Stimulated activated CD8-positive, alpha-beta memory T cell treated with anti-CD3 and anti-CD28 coated beads, Interleukin-15, amount 100 ng/mL, for 4 hours (primary cell): Measurements from ENCODE around the gene UTRN.

Experiments used
- DNase-seq, 2 donors: peaks; one replicate each; pipeline ENCODE4 v3.0.0-alpha.2; 2020; ENCODE audit warnings: low read depth in 2 of 2

The UTRN gene

DNA sequence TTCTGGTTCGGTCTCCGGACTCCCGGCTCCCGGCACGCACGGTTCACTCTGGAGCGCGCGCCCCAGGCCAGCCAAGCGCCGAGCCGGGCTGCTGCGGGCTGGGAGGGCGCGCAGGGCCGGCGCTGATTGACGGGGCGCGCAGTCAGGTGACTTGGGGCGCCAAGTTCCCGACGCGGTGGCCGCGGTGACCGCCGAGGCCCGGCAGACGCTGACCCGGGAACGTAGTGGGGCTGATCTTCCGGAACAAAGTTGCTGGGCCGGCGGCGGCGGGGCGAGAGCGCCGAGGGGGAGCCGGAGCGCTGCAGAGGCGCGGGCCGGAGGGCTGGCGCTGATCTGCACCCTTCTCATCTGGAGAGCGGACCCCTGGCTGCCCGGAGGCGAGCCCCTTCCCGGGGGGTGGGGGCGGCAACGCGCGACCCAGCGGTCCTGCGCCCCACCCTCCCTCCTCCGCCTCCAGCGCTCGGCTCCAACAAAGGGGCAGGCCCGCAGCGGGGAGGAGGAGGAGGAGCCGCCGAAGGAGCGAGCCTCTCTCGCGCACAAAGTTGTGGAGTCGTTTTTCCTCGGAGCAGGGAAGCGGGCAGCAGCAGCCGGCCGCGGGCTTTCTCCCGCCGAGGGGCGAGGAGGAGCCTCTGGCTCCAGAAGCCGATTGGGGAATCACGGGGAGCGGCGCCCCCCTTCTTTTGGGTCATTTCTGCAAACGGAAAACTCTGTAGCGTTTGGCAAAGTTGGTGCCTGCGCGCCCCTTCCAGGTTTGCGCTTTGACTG, at the start of gene UTRN:
Gene UTRN, plus strand, starts transcription at position 553 of the 765 bp plus-strand sequence. CDS start 6,494 bp downstream, outside the sequence.
- DNase-seq, result peak in 1 of 2 donors; percentile 16

DNA sequence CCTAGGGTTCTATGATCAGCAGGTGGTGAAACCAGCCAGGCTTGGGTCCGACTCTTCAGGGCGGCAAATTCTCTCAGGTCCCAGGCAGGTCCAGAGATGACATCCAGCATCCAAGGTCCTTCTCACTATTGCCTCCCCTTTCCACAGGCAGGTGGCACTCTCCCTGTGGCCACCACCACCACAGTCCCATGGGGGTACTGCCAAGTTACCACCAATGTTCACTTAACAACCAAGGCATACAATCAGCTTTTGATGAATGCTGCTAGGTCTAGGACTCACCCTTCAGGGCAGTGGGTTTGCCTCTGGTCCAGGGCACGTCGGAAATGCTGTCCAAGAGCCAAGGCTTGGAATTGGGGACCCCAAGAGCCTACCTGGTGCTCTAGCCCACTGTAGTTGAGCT, 40.4 kb upstream of the UTRN start:
- DNase-seq, result no peak

DNA sequence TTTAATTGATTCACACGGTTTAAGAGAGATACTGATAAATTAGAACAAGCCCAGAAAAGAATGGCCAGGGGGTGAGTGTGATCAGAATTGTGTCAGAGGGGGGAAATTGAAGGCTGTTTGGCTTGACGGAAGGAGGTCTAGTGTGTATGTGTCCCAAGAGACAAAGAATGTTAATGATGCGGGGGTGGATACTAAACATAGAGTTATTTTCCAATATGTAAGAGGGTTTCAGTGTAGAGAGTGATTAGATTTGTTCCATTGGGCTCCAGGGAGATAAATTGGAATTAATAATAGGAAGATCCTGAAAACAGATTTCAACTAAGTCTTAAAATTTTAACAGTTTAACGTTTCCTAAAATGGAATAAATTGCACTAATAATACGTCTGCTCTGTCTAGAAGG, 38.1 kb upstream of the UTRN start:
- no peak for DNase-seq

DNA sequence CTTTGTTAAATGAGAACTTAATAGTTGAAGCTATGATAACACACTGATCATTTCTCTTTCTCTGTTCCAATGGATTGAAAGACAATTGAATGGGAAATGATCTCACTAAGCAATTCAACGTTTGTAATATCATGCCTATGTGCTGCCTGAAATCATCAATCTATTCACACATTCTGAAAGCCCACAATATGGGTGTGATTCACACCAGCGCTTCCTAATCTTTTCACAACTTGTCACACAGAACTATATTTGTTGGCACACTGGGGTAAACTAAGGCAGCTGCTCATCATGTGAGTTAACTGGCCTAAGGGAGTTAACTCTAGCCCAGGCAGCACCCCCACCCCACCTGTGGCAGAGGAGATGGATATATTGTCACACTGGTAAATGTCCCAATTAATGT, 37.1 kb upstream of the UTRN start:
- no peak for DNase-seq

DNA sequence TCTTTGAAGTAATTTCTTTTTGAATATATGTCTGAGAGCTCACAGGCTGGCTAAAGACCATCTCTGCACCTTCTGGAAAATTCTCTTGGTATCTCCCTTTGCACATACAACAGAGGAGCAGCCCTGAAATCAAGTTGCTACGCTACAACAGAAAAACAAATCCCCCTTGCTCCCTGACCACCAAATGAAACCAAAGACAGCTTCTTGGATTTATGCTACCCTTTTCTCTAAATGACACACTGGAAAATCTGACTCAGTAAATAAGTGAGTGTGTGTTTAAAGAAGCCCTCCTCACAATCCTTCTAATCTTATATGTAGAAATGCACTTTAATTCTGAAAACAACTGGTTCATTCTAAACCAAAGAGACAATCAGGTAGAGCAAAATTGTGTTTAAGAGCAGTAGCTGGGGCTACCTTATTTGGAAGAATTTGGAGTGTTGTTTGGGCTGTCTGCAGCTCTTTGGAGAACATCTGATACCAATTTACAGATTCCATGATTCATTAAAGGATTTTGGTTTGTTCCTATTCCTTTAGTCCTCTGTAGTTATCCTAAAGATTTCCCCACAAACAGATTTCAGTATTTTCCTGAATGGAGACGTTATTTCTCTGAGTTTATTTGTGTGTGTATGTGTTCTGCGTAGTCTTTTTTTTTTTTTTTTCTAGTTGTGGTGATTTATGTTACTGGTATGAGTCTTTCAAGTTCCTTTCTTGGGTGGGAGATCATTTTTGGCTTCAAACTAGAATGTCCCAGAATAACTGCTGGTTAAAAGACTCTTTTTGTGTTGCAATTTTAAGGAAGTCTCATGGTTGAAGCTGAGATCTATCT, 36.4 kb upstream of the UTRN start:
- no peak for DNase-seq

DNA sequence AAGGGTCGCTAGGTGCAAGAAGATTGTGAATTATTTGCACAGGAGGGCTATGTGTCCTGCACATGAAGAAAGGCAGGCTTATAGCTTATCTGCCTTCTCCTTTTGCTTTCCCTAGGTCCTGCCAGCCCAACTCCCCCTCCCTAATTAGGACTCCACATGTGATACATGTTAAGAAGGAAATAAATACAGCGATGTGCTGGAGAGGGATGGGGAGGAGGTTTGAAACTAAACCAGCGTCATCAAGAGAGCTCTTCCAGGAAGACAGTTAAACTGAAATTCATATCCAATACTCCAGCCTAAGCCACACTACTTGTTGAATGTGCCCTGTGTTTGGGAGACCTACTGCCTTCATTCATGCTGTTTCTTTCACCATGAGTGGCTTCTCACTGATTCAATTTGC, 34.9 kb upstream of the UTRN start:
- DNase-seq, result no peak

DNA sequence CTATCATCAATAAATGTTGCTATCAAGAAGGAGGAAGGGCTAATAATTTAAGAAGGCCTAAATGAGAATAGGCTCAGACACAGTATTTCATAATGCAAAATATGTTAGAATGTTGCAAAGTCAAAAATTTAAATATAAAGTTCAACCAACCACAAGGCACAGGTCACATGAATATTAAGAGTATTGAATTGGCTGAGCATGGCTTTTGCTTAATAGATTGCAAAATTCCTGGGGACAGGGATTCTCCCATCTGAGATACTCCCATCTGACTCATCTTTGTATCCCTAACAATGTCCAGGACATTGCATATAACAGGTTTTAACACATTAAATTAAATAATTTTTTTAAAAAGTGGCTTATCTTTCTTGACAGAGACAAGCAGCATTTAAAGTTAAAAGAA, 32.9 kb upstream of the UTRN start:
- DNase-seq, result no peak

DNA sequence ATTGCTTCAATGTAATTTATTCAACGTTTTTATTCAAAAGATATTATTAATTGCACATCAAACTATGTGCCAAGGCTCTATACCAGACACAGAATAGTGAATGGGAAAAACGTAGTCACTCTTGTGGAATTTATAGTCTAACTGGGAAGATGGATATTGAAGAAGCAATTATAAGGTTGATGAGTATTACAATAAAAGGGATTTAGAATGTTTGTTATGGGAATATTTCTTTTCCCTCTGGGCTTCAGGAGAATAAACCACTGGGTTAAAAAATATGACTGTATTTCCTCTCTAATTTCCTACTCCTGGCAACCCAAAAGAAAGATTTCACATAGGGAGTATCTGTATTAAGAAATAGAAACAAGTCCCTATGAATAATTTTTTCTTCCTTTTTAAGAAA, 25.1 kb upstream of the UTRN start:
- DNase-seq, result no peak

DNA sequence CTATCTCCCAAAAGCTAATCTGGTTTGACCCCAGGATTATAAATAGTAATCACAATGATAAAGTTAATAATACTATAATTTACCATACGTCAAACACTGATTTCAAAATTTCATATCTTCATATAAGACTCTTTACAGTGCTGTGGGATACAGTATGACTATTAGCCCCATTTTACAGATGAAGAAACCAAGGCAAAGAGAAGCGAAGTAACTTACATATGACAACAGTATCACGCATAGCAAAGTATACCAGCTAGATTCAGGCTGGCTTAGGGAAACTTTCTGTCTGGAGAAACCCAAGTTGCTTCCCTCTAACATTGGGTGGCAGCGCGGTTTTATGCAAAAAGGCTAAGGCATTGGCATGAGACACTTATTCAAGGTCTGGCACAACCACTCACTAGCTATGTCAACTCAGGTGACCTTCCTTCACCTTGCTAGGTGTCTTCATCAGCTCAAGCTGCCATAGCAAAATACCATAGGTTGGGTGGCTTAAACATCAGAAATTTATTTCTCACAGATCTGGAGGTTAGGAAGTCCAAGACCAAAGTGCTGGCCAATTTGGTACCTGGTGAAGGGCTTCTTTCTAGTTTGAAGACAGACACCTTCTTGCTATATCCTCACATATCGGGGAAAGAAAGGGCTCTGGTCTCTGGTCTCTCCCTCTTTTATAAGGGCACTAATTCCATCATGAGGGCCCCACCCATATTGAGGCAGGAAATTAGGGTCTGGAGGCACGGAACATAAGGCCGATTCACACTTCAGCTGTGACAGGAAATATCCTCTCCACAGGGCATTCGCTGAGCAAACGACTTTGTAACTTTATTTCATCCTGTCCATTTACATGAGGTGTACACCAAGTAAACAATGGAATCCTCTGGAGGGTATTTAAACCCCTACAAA, 22.4 kb upstream of the UTRN start:
- no peak for DNase-seq

DNA sequence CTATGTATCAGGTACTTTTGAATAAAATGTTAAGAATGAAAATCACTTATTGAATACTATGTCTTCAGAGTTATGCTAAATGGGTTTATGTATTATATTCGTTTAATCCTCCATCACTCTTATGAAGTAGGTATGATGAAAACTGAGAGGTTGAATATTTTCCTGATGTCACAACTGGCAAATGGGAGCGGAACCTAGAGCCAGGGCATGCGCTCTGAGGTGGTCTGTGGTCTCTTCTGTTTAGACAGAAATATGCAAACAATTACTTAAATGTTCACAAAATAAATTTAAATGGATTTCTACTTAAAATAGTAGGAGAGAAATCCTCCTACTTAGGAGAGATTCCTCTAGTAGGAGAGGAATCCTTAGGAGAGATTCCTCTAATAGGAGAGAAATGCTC, 21.3 kb upstream of the UTRN start:
- DNase-seq, result no peak

DNA sequence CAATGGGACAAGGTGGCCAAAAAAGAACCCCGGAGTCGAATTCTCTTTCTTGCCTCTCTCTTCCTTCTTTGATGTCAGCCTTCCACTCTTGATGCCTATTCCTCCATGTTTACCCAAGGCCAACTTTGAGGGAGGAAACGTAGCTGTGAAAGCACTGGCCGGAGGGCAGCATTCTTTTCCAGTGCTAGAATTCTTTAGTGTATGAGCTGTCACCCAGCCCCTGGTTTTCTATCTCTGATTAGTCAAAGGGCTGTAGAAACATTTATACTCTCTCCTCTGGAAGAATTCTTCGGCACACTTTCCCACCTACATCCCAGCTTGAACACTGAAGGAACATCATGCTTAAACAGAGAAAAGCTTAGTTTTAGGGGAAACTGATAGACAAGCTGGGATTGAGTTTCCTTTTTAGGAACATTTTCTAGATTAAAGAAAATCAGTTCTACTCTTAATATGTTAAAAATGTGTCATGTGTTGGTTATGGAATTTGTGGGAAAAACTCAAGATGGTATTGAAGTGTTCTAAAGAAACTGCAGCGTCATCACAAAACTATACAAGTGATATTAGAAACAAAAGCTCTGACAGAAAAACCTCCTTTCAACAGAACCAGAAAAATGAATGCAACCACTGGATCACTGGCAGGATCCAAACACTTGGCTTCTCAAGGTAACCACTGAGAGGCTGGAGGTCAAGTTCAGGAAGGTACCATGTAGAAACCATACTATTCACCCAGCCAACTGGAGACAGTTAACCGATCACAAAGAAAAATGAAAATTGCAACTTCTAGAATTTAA, 20.7 kb upstream of the UTRN start:
- DNase-seq, result no peak

DNA sequence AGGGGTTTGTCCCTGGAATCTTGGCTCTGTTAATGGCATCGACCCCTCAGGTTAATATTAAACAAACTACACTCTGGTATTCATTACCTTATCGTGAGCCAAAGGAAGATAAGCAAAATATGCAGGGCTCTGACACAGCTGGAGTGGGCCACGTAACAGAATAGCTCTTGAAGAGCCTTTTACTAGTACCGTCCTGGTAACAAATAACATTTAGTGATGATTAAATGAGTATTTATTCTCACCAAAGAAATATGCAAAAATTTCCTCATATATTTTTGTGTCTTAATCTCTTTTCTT, 20.1 kb upstream of the UTRN start:
- DNase-seq, result no peak

DNA sequence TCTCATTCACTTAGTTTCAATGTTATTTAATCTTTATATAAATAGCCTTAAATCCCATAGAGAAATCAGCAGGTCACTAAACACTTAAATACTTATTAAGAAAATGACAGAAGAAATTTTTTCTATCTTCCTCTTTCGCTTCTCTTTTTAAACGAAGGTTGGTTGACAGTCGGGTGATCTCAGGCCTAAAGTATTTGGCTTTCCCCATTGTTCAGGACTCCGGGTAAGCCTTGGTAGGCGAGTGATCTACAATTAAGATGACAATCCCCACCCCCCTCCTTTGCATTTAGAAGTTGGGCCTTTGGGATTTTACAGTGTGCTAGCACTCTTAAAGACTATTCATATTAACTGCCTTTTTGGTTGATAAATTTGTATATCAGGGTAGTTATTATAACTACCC, 19.7 kb upstream of the UTRN start:
- DNase-seq, result no peak

DNA sequence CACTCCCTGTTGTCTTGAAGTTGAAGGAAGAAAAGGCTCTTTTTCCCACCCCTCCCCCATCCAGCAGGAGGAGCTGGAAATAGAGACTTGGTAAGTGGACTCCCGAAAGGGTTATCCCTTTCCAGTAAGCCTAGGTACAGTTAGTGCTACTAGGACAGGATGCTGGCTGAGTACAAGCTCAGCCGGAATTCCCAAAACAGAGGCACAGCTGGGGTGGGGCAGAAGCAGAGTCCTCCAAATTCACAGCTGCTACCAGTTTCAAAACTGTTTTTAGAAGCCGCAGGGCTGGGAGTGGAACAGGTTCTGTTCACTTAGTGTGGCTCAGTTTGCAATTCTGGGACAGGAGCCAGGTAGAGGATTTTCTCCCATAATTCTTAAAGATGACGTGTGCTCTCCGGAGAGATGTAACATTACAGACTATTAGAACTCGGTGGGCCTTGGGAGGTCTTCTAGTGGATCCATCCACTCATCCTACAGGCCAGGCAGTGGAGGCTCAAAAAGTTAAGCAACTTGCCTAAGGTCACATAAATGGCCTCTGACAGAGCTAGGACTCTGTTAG, 19.0 kb upstream of the UTRN start:
- DNase-seq, result no peak

DNA sequence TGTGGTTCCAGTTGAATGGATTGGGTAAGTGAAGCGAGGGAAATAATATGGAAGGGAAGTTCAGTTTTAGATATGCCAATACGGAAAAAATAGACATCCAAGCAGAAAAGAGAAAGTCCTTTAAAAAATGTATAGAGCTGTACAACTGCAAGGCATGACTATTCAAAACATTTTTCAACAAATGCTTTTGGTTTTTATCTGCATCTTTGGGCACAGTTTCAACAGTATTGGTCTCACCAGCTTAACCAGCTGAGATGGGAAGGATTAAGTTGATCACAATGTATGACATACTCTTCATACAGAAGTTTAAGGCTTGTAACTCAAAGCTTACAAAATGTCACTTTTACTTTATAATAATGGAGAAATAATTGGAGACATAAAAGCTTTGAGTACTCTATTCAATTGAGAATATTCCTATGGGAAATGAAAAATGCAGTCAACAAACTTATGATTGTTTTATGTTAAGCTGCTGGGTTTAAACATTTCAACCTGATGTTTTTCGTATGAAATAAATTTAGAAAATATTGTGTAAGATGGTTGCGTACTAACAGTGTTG, 16.3 kb upstream of the UTRN start:
- no peak for DNase-seq

DNA sequence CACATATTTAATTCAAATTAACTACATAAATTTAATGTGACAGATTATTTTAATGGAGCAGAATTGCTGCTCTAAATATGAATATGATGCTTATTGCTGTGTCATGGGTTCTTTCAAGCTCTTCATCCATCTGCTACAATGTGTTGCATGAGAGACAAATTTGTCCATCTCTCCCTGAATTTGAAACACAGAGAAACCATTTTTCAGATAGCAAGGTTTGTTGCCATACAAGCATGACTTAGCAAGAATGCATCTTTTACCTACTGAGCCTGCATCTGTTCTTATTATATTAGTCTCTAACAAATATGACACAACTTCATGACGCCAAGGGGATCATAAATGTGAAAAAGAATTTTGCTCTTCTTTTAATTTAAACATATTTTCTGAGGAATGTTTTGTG, 8.0 kb upstream of the UTRN start:
- no peak for DNase-seq

DNA sequence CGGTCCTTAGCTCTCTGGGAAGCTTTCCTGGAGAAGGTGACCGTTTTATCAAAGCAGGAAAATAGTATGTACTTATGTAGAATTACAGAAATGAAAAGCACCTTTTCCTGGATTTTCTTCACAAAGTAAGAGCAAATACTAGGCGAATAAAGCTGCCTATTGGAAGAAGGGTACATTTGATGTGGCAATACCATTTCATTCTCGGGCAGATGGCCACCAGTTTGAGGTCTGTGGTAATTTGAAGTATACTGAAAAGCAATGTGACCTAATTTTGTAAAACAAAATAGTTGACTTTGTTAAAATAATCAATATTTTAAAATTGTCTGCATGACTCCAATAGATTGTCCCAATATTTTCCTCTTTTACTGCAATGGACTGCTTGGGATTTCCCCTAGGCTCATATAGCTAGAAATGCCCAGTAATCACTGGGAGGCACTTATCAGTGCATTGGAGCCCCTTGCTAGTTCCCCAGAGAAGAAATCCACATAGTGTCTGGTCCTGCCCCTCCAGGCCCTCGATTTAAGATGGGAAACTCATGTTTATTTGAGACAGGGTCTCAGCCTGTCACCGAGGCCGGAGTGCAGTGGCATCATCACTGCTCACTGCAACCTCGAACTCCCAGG, 7.4 kb upstream of the UTRN start:
- no peak for DNase-seq

DNA sequence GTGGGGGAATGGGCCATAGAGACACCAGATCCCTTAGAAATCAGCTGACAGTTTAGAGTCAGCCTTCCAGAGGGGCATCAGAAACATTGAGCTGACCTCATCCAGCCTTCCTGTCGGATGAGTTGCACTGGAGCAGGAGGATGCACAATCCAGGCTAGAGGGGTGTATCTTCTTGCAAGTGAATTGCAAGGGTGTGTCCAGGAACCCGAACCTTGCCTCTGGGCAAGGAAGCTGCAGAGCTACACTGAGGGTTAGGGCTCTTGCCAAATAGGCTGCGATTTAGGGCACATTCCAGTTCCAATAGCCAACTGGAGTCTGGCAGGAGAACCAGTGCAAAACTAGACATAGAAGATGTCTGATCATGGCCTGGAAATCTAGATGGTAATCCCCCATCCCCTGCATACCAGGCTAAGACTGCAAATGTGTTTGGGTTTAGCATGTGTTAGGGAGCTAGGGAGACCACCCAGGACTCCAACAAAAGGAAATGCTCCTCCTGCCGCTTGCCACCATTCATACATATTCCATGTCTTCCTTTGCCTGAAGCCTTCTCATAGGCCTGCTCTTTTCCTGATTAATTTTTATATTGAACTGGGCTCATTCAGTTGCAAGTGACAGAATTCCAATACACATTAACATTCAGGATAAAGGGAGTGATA, 6.3 kb upstream of the UTRN start:
- DNase-seq, result no peak

DNA sequence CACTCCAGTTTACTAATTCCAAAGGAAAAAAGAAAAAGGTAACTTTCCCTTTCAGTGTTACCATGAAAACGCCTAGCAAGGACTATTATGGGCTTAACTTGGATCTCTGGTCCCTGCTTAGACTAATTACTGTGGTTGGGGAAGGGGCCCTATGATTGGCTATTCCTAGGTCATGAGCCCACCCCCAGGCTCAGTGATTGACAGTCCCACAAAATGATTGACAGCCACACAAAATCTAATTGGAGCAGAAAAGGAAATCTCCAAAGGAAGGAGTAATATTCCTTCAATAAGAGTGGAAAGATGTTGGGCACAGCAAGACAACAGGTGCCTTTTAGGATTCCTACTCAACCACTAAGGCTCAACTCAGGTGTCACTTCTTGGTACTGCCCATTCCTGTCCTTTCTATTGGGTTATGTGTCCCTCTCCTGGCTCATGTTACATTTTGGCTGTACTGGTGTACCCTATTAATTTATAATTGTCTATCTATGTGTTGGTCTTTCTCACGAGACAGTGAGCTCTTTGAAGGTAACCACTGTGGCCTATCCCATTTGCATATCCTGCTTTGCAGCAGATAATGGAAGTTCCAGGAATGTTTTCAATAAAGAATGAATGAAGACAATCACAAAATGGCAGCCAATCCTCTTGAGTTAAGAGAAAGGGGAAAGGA, 5.5 kb upstream of the UTRN start:
- DNase-seq, result no peak
